Prostate gland (tissue), 2 donors: ENCODE measurements around the gene DKK3. TPM values are rescaled to one million over a fixed set of nuclear protein-coding genes. Genes with fewer than 3 reads are reported as not detected.

Experiments
- DNase-seq: peaks from one replicate; pipeline ENCODE4 v3.0.0-alpha.2; 2019; ENCODE audit warnings: low spot score
- H3K27ac ChIP-seq, 2 donors: fragments of 200-600 bp; sonication (generic); 2 replicates each; pipeline ENCODE4 v1.5.1; 2017 to 2019
- H3K27me3 ChIP-seq: fragments of 200-600 bp; sonication (generic); replicated peaks from 2 replicates; pipeline ENCODE4 v1.5.1; 2019; ENCODE audit not compliant: insufficient read depth
- H3K36me3 ChIP-seq, 2 donors: fragments of 200-600 bp; sonication (generic); 1 replicate in 1 of 2; 2 replicates in 1 of 2; pipeline versions ENCODE4 v1.5.1 to v1.8.1; 2017 to 2019
- H3K4me1 ChIP-seq: fragments of 200-600 bp; sonication (generic); replicated peaks from 2 replicates; pipeline ENCODE4 v1.5.1; 2019
- H3K4me3 ChIP-seq, 2 donors: fragments of 200-600 bp; sonication (generic); 2 replicates each; pipeline ENCODE4 v1.5.1; 2017 to 2019
- H3K9me3 ChIP-seq: fragments of 200-600 bp; sonication (generic); 2 replicates; pipeline ENCODE4 v1.5.1; 2017
- POLR2A ChIP-seq: fragments of 450-650 bp; IDR thresholded peaks from one replicate; pipeline ENCODE4 v1.6.1; 2016; ENCODE audit warnings: antibody characterized with exemption, mild to moderate bottlenecking
- POLR2AphosphoS5 ChIP-seq: sonication (generic); formaldehyde crosslinking; IDR thresholded peaks from one replicate; pipeline ENCODE4 v1.6.1; 2017; ENCODE audit warnings: antibody characterized with exemption
- WGBS: methylation state at CpG from one replicate; pipeline ENCODE4 v1.1.5; 2018; 5-methylcytosine and 5-hydroxymethylcytosine counted together
- intact Hi-C: fragments of 100-400 bp; cut with DNase I; formaldehyde crosslinking; loops from one replicate; pipeline ENCODE4 v1.14.2; 2022
- total RNA-seq, 2 donors: library from RNA; depleted of rRNA; stranded (reverse); fragments of >200 nt; gene quantifications; one replicate each; pipeline ENCODE4 v1.1.0, GENCODE V29; 2016
- TF ChIP-seq, protein P1 (sequence below), 4 experiments: fragments of 200-600 bp in 2 of 4; fragments of 450-650 bp in 2 of 4; sonication (generic) in 2 of 4; IDR thresholded peaks; 1 replicate in 3 of 4; 2 replicates in 1 of 4; pipeline ENCODE4 v1.5.1; 2016 to 2019; ENCODE audit warnings: antibody characterized with exemption in 4 of 4, mild to moderate bottlenecking in 2 of 4, moderate library complexity in 2 of 4

The DKK3 gene
- total RNA-seq, 2 donors from 2014 or later = 160 to 273 TPM

DNA sequence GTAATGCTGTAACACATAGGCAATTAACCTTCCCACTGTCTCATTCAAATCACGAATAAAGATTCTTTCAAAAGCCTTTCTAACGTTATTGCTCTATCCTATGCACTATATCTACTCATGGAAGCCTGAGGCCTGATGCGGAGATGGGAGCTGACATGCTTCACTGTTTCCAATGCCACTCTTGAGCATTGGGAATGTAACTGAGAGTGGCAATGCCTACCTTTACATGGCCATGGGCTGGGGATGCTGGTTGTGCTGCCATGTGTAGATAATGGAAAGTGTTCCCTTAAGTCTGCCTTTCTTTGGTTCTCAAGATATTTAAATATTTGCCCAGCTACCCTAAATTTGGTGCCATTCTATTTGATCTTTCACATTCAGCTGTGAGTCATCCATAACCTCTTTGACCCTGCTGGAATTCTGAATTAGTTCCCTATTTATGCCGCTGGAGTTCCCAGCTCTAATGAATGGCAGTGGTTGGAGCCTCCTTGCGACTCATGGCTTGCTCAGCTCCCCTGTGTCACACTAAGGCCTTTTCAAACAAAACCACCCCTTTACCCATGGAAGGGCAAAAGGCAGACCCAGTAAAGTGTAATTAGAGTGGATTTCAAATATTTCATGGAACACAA, 21.4 kb upstream of the DKK3 start:
- Histone ChIP-seq H3K36me3 (no peaks in the 10 kb centered on the region), H3K27me3 (no peaks in the 10 kb centered on the region), H3K9me3 (no peaks in the 10 kb centered on the region), H3K4me3 (no peak overlapping the region), H3K27ac (no peak overlapping the region), H3K4me1 (no peaks in the 10 kb centered on the region)
- whole genome bisulfite sequencing = 93% methylated on average over 5 of the region's 5 CpGs
- TF ChIP-seq, protein P1, sequence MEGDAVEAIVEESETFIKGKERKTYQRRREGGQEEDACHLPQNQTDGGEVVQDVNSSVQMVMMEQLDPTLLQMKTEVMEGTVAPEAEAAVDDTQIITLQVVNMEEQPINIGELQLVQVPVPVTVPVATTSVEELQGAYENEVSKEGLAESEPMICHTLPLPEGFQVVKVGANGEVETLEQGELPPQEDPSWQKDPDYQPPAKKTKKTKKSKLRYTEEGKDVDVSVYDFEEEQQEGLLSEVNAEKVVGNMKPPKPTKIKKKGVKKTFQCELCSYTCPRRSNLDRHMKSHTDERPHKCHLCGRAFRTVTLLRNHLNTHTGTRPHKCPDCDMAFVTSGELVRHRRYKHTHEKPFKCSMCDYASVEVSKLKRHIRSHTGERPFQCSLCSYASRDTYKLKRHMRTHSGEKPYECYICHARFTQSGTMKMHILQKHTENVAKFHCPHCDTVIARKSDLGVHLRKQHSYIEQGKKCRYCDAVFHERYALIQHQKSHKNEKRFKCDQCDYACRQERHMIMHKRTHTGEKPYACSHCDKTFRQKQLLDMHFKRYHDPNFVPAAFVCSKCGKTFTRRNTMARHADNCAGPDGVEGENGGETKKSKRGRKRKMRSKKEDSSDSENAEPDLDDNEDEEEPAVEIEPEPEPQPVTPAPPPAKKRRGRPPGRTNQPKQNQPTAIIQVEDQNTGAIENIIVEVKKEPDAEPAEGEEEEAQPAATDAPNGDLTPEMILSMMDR (IDR thresholded peaks at IDR 0.05) = no peak
- TF ChIP-seq POLR2A = no peak
- TF ChIP-seq POLR2AphosphoS5 = no peak
- DNase-seq = no peak
- intact Hi-C loops = no loop called here

DNA sequence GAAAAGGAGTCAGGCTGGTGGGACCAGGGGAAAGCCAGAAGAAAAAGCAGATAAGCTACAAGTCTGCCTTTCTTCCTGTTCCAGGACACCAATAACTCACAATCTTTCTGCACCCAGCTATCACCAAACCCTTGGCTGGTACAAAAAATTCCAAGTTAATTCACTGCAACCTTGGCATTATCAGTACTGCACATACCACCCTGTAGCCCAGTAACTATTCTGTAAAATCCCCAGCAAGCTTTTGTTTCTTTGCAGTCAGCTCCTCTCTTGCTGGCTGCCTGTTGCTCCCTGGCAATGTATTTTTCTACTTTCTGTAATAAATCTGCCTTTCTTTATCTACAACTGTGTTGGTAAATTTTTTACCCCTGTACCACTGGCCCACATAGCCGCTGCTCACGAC, 20.7 kb upstream of the DKK3 start:
- no peak for TF ChIP-seq POLR2AphosphoS5
- no peak for TF ChIP-seq POLR2A
- TF ChIP-seq, protein P1 (IDR thresholded peaks at IDR 0.05) = no peak
- no peak overlapping the region for H3K27ac ChIP-seq
- H3K36me3 ChIP-seq = no peaks in the 10 kb centered on the region
- intact Hi-C loops = no loop called here
- H3K4me1 ChIP-seq = no peaks in the 10 kb centered on the region
- H3K9me3 ChIP-seq = no peaks in the 10 kb centered on the region
- no peak for DNase-seq
- no peak overlapping the region for H3K4me3 ChIP-seq
- no peaks in the 10 kb centered on the region for H3K27me3 ChIP-seq
- WGBS = 65% methylated on average over 2 of the region's 2 CpGs

DNA sequence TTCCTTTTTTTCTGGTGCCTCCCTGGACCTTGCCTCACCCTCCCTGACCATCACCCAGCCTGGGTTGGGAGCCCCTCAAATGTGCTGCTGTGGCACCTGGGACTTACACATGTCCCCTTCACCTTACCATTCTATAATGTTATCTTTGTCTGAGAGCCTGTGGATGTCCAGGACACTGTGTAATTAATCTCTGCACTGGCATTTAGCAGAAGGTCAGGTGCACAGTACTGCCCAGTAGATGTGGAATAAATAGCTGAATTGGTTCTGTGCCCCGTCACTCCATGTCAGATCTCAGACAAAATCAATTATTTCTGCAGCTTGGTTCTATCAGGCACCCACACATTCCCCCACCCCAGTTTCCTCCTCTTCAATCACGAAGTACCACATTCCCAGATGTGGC, 19.9 kb upstream of the DKK3 start:
- H3K4me1 ChIP-seq = no peaks in the 10 kb centered on the region
- TF ChIP-seq POLR2AphosphoS5 = no peak
- TF ChIP-seq, protein P1 (IDR thresholded peaks at IDR 0.05) = no peak
- TF ChIP-seq POLR2A = no peak
- no peaks in the 10 kb centered on the region for H3K9me3 ChIP-seq
- H3K27ac ChIP-seq = no peak overlapping the region
- intact Hi-C loops = no loop called here
- no peaks in the 10 kb centered on the region for H3K36me3 ChIP-seq
- H3K27me3 ChIP-seq = no peaks in the 10 kb centered on the region
- no peak for DNase-seq
- WGBS = 93% methylated on average over 2 of the region's 2 CpGs
- no peak overlapping the region for H3K4me3 ChIP-seq

DNA sequence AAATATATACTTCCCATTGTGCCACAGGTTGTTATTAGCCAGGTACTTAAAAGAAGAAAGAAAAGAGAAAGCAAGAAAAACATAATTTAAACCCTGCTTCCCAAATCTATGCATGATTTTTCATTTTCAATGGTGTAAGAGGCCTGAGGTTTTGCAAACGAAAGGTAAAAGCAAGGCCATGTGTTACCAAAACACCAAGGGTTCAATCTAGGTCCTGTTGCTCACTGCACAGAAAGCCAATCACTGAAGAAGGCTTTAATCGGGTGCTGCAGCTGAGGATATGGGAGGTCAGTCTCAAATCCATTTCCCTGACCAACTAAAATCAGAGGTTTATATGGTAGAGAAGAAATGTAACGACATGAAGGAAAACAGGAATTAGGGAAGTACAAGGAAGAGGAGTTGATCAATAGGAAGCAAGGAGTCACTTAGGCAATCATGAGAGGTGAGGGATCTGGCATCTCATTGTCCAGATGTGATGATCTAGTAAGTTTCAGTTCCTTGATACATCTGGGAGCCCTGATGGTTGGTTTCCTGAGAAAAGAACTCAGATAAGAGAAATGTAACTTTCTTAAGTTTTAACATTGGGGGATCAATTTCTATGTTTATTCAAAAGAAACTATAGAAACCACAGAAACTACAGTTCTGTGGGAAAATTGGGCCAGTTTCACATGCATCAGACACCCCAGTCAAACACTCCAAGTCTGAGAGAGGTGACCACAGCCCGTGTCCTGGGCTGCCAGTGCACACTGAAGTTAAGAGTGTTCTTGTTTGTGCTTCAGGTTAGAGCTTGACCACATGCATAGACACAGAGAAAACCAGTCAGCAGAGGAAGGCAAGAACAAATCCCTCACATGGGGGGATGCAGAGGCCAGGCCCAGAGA, 18.1 kb upstream of the DKK3 start:
- intact Hi-C loops = no loop called here
- H3K36me3 ChIP-seq = no peaks in the 10 kb centered on the region
- H3K27ac ChIP-seq = no peak overlapping the region
- no peaks in the 10 kb centered on the region for H3K9me3 ChIP-seq
- no peak for DNase-seq
- no peaks in the 10 kb centered on the region for H3K4me1 ChIP-seq
- no peaks in the 10 kb centered on the region for H3K27me3 ChIP-seq
- H3K4me3 ChIP-seq = no peak overlapping the region
- TF ChIP-seq POLR2AphosphoS5 (no peak), POLR2A (no peak)
- TF ChIP-seq, protein P1 (IDR thresholded peaks at IDR 0.05) = no peak
- WGBS = 97% methylated on average over 4 of the region's 4 CpGs
